ENCODE results near the gene PLA2G4A.

PLA2G4A gene

DNA sequence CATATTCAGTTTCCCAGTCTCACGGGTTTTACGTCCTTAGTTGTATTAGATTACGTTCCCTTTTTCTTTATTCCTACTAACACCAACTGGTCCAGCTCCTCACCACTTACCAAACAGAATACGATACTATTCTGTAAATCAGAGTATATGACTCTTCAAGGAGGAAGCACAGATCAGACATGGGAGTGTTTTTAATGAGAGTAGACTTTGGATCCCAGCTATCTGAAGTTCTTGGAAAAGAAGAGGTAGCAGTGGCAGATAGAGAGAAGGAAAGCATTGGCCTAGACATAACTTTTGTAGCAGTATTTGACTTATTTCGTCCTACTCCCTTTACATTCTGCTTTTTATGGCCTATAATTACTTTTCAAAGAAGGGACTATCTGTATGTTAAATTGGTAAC lies 24.1 kb upstream of the PLA2G4A start:
- no peak for DNase-seq (ENCODE audit: low read depth, low spot score)
- no peak overlapping the region for H3K4me3 ChIP-seq (ENCODE audit: low read depth, low read length)
- CTCF ChIA-PET, result no interaction called here
- POLR2A ChIA-PET, result no interaction called here
- TF ChIP-seq, protein P1, sequence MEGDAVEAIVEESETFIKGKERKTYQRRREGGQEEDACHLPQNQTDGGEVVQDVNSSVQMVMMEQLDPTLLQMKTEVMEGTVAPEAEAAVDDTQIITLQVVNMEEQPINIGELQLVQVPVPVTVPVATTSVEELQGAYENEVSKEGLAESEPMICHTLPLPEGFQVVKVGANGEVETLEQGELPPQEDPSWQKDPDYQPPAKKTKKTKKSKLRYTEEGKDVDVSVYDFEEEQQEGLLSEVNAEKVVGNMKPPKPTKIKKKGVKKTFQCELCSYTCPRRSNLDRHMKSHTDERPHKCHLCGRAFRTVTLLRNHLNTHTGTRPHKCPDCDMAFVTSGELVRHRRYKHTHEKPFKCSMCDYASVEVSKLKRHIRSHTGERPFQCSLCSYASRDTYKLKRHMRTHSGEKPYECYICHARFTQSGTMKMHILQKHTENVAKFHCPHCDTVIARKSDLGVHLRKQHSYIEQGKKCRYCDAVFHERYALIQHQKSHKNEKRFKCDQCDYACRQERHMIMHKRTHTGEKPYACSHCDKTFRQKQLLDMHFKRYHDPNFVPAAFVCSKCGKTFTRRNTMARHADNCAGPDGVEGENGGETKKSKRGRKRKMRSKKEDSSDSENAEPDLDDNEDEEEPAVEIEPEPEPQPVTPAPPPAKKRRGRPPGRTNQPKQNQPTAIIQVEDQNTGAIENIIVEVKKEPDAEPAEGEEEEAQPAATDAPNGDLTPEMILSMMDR (IDR thresholded peaks at IDR 0.05; ENCODE audit: insufficient read depth, low read length, missing control alignments), result no peak

DNA sequence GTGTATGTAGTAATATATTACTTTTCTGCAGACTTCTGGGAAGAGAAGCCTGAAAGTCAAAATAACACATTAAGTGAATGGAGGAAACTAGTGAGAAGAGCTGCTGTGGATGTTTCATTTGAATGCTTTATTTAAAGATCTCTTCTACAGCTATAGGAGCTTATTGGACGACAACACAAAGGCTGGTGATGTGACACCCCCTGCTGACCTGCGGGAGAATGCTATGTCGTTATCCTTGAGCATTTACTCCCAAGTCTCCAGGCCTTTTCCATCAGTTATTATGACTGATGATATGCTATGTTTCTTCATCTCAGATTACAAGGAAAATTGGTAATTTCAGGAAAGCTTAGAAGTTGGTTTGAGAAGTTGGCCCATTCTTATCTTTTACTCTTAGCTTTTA lies 22.3 kb upstream of the PLA2G4A start:
- CTCF ChIA-PET, result interaction anchor here (0.6 to 1.6 kb wide), 9 partner anchors 9 to 431 kb away, joined by 3 to 5 read pairs (median 4); partner anchors contain the start of genes ODR4 and TPR
- no peak for DNase-seq (ENCODE audit: low read depth, low spot score)

DNA sequence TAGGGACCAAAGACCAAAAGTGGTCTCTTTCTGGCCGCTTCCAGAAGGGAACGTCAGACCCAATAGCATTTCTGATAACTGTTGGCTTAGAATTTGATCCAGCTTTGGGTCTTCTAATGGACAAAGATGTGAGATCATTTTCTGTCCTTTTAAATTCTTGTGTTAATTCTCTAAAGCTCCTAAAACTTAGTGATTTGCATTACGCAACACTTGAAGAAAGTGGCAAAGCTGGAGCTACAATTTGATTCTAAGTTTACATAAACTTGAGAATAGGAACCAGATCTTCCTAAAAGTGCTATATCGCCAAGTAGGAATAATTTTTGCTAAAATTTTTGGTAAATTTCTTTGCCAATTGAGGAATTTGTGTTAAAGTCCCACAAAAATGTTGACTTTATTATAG lies 21.6 kb upstream of the PLA2G4A start:
- no peak overlapping the region for H3K4me3 ChIP-seq (ENCODE audit: low read depth, low read length)
- DNase-seq (ENCODE audit: low read depth, low spot score), result no peak
- CTCF ChIA-PET, result interaction anchor here (1.2 to 1.6 kb wide), 6 partner anchors 8 to 432 kb away, joined by 3 to 5 read pairs (median 4); partner anchors contain the start of genes ODR4 and TPR
- TF ChIP-seq, protein P1 (IDR thresholded peaks at IDR 0.05; ENCODE audit: insufficient read depth, low read length, missing control alignments), result no peak
- POLR2A ChIA-PET, result no interaction called here

More for the DNA sequence above, 22.3 kb upstream of the PLA2G4A start:
- no peak overlapping the region for H3K4me3 ChIP-seq (ENCODE audit: low read depth, low read length)
- TF ChIP-seq, protein P1 (IDR thresholded peaks at IDR 0.05; ENCODE audit: insufficient read depth, low read length, missing control alignments), result peak; percentile 12
- POLR2A ChIA-PET, result no interaction called here

DNA sequence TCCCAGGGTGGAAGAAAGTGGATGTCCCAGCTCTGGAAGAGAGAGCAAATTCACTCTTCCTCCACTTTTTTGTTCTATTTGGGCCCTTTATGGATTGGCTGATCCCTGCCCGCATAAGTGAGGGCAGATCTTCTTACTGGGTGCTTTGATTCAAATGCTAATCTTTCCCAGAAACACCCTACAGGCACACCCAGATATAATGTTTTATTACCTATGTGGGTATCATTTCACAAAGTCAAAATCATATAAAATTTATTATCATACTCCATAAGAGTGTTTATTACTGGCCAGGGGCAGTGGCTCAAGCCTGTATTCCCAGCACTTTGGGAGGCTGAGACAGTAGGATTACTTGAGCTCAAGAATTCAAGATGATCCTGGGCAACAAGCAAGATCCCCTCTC lies 16.9 kb upstream of the PLA2G4A start:
- CTCF ChIA-PET, result interaction anchor here (0.7 to 1.0 kb wide), 2 partner anchors 174 to 415 kb away, joined by 3 read pairs; no protein-coding TSS in a partner anchor

DNA sequence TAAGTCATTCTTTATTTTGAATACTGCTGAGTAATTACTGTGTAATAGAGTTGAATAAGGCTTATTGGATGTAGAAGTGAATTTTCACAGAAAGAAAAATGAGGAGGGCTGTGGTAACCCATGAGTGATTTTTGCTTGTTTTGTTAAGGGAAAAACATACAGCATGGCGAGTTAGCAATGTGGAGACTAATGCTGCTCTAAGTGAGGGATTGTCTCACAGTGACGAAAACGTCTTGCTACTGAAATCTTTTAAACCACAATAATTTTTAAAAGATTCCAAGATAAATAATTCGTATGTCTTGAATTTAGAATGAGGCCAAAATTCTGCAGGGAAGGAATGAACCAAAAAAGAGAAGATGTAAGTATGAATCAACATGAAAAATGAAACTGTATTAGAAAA lies 16.2 kb upstream of the PLA2G4A start:
- peak; percentile 96 for DNase-seq (ENCODE audit: low read depth, low spot score)
- POLR2A ChIA-PET, result no interaction called here
- no peak overlapping the region; the same call in 1 of the 2 replicates for H3K4me3 ChIP-seq (ENCODE audit: low read depth, low read length)
- TF ChIP-seq, protein P1 (IDR thresholded peaks at IDR 0.05; ENCODE audit: insufficient read depth, low read length, missing control alignments), result no peak
- CTCF ChIA-PET, result interaction anchor here (0.7 kb wide), 1 partner anchor 174 kb away, joined by 3 read pairs; no protein-coding TSS in a partner anchor

More for the DNA sequence above, 16.9 kb upstream of the PLA2G4A start:
- TF ChIP-seq, protein P1 (IDR thresholded peaks at IDR 0.05; ENCODE audit: insufficient read depth, low read length, missing control alignments), result no peak
- no peak overlapping the region for H3K4me3 ChIP-seq (ENCODE audit: low read depth, low read length)
- DNase-seq (ENCODE audit: low read depth, low spot score), result no peak
- POLR2A ChIA-PET, result no interaction called here

DNA sequence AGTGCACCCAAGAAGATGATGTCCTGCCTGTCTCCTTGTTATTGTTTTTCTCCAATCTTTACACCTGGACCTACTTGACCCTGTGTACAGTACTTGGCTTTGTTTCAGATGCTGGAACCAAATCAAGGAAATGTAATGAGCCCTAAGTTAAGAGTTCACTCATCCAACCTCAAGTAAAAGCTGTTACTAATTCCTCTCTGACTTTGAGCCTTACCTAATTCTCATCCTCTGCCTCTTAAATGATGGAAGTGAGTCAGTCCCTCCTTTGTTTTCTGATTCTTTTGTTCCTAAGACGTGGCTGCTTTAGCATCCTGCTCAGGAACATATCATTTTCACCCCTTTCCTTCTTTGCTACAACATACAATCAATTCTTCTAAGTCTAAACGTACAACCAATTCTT lies 15.3 kb upstream of the PLA2G4A start:
- no peak overlapping the region for H3K4me3 ChIP-seq (ENCODE audit: low read depth, low read length)
- no peak for DNase-seq (ENCODE audit: low read depth, low spot score)
- TF ChIP-seq, protein P1 (IDR thresholded peaks at IDR 0.05; ENCODE audit: insufficient read depth, low read length, missing control alignments), result no peak
- ChIA-PET CTCF (interaction anchor here (1.2 kb wide), 1 partner anchor 14 kb away, joined by 3 read pairs; no protein-coding TSS in a partner anchor), POLR2A (no interaction called here)
